ENCODE results near the gene NAXD.

NAXD gene

GRCh38 chr13:110649551-110649950 is 34.2 kb downstream of the NAXD start:
- TF ChIP-seq RAD21 (IDR thresholded peaks at IDR 0.05; ENCODE audit: low read depth), result no peak
- no peak for TF ChIP-seq TAF1 (IDR thresholded peaks at IDR 0.05; ENCODE audit: low read depth)
- TF ChIP-seq TEAD4 (IDR thresholded peaks at IDR 0.05), result no peak
- TF ChIP-seq ZBTB7A (IDR thresholded peaks at IDR 0.05; ENCODE audit: low read depth), result no peak
- no peak for TF ChIP-seq TCF12 (IDR thresholded peaks at IDR 0.05; ENCODE audit: low read depth)
- TF ChIP-seq FOXM1 (IDR thresholded peaks at IDR 0.05; ENCODE audit: borderline replicate concordance, low read depth), result no peak
- no peak for TF ChIP-seq EGR1 (IDR thresholded peaks at IDR 0.05)
- no peak for TF ChIP-seq CEBPB (IDR thresholded peaks at IDR 0.05)
- no peak for TF ChIP-seq CREB1 (IDR thresholded peaks at IDR 0.05; ENCODE audit: low read depth)
- no peak for TF ChIP-seq REST (IDR thresholded peaks at IDR 0.05; ENCODE audit: low read depth)
- no peak for TF ChIP-seq NFIC (IDR thresholded peaks at IDR 0.05)
- no peak for TF ChIP-seq YY1 (IDR thresholded peaks at IDR 0.05; ENCODE audit: low read depth)
- TF ChIP-seq, protein P1, sequence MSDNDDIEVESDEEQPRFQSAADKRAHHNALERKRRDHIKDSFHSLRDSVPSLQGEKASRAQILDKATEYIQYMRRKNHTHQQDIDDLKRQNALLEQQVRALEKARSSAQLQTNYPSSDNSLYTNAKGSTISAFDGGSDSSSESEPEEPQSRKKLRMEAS (IDR thresholded peaks at IDR 0.05), result no peak

- TF ChIP-seq YY1 (IDR thresholded peaks at IDR 0.05; ENCODE audit: low read depth) (no peak), RAD21 (IDR thresholded peaks at IDR 0.05; ENCODE audit: low read depth) (no peak), ZBTB7A (IDR thresholded peaks at IDR 0.05; ENCODE audit: low read depth) (no peak), TCF12 (IDR thresholded peaks at IDR 0.05; ENCODE audit: low read depth) (no peak), USF1 (IDR thresholded peaks at IDR 0.05) (no peak), NFIC (IDR thresholded peaks at IDR 0.05) (no peak), TAF1 (IDR thresholded peaks at IDR 0.05; ENCODE audit: low read depth) (no peak), FOXM1 (IDR thresholded peaks at IDR 0.05; ENCODE audit: borderline replicate concordance, low read depth) (no peak), EGR1 (IDR thresholded peaks at IDR 0.05) (no peak), REST (IDR thresholded peaks at IDR 0.05; ENCODE audit: low read depth) (no peak)
- TF ChIP-seq, protein P1 (IDR thresholded peaks at IDR 0.05), result no peak
These were observed 35.1 kb downstream of the NAXD start for GRCh38 chr13:110650436-110650835.

GRCh38 chr13:110651271-110651670 is 35.9 kb downstream of the NAXD start:
- no peak for TF ChIP-seq USF1 (IDR thresholded peaks at IDR 0.05)
- TF ChIP-seq NFIC (IDR thresholded peaks at IDR 0.05), result no peak
- TF ChIP-seq REST (IDR thresholded peaks at IDR 0.05; ENCODE audit: low read depth), result no peak
- TF ChIP-seq CREB1 (IDR thresholded peaks at IDR 0.05; ENCODE audit: low read depth), result no peak
- no peak for TF ChIP-seq RAD21 (IDR thresholded peaks at IDR 0.05; ENCODE audit: low read depth)

GRCh38 chr13:110651726-110652230 is 36.4 kb downstream of the NAXD start:
- TF ChIP-seq TAF1 (IDR thresholded peaks at IDR 0.05; ENCODE audit: low read depth) (no peak), YY1 (IDR thresholded peaks at IDR 0.05; ENCODE audit: low read depth) (no peak), NFIC (IDR thresholded peaks at IDR 0.05) (no peak), TEAD4 (IDR thresholded peaks at IDR 0.05) (no peak), EGR1 (IDR thresholded peaks at IDR 0.05) (no peak), ZBTB7A (IDR thresholded peaks at IDR 0.05; ENCODE audit: low read depth) (no peak), CEBPB (IDR thresholded peaks at IDR 0.05) (no peak), FOXM1 (IDR thresholded peaks at IDR 0.05; ENCODE audit: borderline replicate concordance, low read depth) (no peak), REST (IDR thresholded peaks at IDR 0.05; ENCODE audit: low read depth) (no peak), TCF12 (IDR thresholded peaks at IDR 0.05; ENCODE audit: low read depth) (no peak), EP300 (IDR thresholded peaks at IDR 0.05; ENCODE audit: borderline replicate concordance) (no peak)
